NCI-H146 (cell line): ENCODE results near the gene CADPS2.

Experiments used
- DNase-seq: peaks from one replicate; lab custom pipeline; 2025; lab: John Stamatoyannopoulos, UW

Gene CADPS2

DNA sequence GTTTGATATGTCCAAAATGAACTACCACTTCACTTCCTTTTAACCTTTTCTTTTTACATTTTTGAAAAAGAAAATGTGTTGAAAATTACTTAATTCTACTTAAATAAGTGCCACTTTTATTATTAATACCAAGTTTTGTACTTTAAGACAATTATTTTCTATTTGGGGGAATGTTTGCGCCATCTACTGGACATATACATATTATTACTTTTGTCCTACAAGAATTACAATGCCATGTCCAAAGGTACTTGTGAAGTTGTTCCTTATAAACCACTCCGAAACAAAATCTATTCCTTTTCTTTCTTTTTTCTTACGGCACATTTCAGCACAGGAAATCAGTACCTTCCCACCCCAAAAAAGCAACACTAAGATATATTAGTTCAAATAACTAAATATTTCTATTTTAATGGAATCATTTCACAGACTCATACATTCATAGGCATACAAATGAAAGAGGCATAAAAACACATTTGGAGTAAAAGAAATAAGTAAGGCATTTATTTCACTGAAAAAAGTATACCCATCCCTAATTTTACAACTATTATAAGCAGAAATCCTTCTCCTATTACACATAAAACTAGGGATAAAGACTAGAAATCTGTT, 357.3 kb downstream of the CADPS2 start:
- DNase-seq, result peak; percentile 34

DNA sequence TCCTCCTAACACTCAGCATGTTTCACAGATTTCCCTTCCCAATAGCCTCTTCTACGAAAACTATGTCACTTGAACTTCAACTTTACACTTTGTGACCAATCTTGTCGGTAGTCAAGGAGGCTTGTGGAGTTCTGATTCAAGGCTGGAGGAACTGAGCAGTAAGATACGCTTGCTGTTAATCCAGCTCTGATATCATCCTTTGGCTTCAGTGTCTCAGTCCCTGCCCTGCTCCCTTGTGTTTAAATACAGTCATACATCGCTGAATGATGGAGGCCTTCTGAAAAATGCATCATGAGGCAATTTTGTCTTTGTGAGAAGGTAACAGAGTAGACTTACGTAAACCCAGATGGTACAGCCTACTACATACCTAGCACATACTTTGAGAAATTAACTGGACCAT, 360.9 kb downstream of the CADPS2 start:
- DNase-seq, result no peak

DNA sequence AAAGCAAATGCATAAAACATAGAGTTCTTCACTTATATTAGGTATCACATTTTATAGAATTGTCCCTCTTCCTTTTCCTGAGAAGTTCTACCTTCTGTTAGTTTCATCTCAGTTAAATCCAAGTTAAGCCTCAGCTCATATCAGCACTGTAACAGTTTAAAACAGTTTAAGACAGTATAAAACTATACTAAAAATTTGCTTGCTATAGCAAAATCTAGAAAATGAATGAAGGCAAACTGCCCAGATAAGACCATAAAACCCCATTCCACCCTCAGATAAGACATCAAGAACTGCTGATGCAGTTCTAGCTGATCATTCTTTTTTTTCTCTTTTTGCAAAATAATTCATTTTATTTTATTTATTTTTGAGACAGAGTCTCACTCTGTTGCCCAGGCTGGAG, 364.5 kb downstream of the CADPS2 start:
- DNase-seq, result no peak

DNA sequence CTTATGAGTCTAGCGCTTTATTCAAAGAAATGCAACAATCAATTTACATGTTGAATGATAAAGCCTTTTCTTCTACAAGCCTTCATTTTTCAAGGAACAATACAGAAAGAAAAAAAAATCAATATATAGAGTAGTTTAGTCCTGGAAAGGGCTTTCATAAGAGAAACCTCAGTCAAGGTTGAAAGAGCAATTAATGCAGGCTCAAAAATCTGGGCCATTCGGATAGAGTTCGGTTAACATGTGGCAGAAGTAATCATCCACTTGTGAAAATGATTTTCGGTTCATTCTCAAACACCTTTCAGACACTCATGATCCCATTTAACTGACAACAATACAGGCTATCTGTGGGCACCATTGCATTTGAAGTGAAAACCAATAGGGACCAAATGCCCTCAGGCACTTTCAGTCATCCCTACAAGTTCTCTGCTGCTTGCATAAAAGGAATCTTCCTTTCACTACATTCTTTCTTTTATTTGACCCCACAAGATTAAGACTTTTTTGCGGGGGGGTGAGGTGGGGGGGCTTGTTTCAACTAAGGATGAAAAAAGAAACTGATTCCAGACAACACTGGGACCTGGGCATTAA, 365.2 kb downstream of the CADPS2 start:
- peak; percentile 81 for DNase-seq

DNA sequence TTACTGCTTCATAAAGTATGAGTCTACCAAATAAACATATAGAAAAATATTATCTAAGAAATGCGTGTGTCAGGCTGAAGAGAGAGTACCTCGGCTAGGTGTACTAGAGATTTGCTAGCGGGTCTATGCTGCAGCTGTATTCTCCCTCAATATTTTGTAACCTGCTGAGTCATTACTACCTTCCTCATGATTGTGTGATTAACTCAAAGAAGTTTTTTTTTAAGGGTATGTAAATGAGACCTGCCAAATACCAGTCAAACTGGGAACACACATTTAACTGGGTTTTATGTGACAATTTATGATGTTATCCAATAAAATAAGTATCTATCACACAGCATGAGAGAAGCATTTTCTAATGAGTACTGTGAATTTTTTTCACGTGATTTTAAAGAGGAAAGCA, 367.8 kb downstream of the CADPS2 start:
- DNase-seq, result no peak

DNA sequence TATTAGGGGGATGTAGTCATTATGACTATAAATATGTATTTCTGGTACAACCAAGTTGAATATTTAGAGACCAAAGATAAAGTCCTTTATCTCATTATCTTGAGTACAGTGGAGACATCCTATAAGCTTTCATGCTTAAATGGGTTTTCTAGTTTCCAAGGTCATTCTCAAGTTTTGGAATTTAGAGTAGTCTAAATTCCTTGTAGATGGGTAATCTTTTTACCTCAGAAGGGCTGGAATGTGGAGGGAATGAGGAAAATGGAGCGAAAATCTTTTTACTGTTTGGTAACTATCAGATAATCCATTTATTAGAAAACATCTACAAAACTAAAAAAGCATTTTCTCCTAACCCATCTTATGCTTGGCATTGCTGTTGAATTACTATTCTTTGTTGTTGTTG, 368.7 kb downstream of the CADPS2 start:
- DNase-seq, result no peak

DNA sequence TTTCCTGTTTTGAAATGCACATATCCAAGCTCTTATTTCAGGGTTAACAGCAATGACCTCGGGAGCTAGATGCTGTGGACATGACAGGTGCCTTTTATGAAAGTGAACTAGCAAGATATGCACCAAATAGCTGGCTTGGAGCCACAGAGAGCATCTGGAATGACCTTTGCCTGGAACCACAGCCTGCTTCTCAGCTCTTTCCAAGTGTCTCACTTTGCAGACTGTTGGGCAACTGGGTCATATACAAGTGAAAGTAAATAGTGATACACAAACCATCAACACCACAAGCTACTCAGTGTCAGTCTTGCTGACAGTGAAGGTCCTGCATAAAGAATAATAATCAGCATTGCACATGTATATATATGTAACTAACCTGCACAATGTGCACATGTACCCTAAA, 370.9 kb downstream of the CADPS2 start:
- peak; percentile 34 for DNase-seq

DNA sequence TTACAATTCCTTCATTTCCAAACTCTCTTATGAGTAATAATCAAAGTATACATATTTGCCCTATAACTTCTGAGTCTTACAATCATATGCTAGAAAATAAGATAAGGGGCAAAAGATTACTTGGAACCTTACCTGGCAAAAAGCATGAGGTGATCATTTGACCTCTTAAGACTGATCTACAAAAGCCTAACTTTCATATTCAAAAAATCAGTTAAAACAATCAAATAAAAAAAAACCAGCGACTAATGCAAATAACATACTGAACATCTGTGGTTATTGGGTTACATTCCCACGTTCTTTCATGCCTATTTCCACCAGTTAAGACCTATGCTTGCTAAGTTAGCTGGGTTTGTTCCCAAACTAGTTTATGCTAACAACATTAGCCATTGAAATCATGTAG, 375.0 kb downstream of the CADPS2 start:
- no peak for DNase-seq

DNA sequence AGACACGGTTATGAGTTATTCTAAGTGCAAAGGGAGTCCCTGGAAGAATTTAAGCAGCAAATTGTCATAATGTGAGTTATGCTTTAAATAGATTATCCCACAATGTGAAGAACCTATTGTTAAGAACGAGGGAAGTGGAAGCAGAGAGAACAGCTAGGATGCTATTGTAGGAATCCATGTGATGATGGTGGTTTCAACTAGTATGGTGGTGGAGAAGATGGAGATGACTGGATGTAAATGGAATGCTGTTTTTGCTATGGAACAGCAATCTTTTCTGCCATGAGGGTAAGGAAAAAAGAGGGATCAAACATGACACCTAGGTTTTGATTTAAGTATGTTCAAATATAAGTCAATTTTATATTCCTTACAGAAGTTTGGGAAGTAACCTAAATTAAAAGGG, 378.7 kb downstream of the CADPS2 start:
- no peak for DNase-seq

DNA sequence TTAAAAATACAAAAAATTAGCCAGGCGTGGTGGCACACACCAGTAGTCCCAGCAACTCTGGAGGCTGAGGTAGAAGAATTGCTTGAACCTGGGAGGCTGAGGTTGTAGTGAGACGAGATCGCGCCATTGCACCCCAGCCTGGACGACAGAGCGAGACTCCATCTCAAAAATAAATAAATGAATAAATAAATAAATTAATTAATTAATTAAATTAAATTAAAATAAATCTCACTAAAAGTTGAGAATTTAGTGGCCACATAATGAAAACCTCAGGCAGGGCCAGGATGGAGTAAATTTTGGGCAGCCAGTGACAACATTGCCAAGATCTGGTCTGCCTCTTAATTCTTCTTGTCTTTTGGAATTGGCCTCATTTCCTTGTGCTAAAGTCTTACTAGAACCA, 394.3 kb downstream of the CADPS2 start:
- DNase-seq, result no peak

DNA sequence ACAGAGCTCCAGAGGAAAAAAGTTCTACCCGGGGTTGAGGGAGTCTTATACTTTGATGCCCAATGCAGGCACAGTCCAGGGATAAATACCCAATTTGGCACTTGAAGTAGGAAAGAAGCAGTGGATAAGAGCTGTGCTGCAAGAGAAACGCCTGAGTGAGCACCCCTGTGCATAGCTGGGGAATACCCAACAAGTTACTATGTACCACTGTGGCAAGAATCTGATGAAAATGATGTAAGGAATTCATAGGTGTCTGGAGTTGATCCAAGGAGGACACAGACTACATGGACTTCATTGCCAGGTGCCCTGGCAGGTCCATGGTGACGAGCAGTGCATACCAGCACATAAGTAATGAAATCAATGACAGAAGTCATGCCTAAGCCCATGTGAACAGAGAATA, 398.0 kb downstream of the CADPS2 start:
- DNase-seq, result no peak

DNA sequence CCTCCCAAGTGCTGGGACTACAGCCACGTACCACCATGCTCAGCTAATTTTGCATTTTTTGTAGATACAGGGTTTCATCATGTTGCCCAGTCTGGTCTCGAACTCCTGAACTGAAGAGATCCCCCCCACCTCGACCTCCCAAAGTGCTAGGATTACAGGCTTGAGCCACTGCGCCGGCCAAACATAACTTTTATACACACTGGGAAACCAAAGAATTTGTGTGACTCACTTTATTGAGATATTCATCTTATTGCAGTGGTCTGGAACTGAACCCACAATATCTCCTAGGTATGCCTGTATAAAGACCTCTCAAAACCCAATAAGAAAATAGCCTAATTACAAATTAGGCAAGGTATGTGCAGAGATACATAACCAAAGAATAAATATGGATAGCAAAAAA, 399.1 kb downstream of the CADPS2 start:
- DNase-seq, result no peak

DNA sequence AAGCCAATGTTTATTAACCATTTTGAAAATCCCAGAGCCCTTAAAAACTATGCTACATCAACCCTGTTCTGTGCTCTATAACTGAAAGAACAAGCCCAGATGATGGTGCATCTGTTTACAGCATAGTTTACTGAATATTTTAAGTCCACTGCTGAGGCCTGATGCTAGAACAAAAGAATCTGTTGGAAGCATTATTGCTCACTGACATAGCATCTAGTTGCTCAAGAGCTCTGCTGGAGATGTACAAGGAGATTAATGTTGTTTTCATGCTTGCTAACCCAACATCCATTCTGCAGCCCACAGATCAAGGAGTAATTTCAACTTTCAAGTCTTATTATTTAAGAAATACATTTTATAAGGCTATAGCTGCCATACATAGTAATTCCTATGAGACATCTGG, 400.4 kb downstream of the CADPS2 start:
- DNase-seq, result no peak

DNA sequence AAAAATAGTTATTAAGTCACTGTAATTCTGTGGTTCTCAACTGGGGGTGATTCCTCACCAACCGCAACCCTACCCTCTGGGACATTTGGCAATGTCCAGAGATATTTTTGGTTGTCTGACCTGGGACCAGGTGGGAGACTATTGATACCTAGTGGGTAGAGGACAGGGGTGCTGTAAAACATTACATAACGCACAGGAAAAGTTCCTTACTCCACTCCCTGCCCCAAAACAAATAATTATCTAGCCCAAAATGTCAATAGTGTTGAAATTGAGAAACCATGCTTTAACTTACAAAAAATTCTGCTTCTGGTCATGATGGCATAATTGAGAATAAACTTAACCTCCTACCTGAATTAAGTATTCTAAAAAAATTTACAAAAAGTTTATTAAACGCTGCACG, 404.0 kb downstream of the CADPS2 start:
- no peak for DNase-seq

DNA sequence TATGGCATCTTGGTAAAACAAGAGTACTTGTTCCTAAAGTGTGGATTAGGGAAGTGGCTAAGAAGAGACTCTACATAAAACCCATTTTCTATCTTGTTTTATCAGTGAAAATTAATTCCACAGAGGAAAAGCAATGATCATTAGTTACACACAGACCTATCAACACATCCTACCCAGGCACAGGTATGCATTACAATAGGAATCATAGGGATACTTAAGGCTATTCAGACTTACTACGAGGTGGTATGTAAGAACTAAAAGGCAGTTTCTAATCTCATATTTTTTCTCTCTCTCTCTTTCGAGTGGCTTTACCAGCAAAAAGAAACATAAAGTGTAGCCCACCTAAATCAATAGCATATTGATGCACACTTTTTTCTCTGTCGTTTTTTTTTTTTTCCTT, 415.4 kb downstream of the CADPS2 start:
- no peak for DNase-seq

DNA sequence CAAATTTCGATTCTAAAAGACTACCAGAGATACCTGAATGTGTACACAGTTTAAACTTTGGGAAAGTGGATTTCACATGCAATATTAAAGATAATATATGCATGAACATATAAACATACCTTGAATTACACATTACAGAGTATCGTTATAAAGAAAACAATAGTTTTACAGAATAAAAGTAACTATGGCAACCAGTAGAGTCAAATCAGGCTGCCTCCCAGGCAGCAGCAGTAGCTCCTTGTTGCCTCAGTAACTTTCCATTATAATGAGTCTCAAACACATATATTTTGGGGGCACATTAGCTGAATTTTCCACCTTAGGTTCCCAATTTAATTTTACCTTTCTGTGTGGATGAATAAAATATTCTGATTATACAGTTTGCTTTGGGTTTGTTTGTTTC, 417.3 kb downstream of the CADPS2 start:
- DNase-seq, result no peak

DNA sequence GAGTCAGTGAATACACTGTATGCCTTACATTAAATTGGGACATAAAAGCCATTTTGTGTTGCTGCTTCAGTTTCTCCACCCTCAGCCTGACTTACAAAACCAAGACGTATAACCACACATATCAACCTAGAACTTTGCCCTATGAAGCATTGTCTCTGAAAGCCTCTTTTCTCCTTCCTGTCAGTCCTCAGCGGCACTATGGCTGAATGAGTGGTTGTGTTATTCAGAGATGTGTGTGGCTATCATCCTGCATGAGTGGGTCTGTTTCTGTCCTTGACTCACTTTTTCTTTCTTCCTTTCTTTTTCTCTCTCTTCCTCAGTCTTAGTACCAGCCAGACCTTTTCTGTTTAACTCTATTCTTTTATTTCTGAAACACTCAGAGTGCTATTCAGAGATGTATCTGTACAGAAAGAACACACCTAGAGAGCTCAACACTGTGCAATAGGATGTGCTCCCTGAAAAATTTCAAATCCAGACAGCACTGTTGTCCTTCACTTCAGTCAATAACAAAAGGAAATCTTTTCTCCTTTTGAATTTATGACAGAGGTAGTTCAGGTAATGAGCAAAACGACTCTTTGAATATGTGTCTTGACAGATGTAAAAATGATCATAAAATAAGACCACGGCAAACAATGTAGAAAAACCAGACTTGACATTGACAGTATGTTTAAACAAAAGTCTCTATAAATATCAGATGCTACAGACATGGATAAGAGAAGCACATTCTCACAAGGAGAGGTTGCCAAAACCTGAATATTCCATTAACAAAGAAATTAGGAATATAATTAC, 418.4 kb downstream of the CADPS2 start:
- DNase-seq, result no peak

DNA sequence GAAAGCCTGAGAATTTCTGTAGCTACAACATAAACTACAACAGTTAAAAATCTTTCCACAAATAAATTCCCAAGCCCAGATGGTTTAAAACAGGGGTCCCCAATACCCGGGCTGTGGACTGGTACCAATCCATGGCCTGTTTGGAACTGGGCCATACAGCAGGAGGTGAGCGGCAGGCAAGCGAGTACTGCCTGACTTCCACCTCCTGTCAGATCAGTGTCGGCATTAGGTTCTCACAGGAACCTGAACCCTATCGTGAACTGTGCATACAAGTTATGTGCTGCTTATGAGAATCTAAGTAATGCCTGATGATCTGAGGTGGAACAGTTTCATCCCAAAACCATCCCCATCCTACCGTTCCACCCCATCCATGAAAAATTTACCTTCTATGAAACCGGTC, 421.0 kb downstream of the CADPS2 start:
- DNase-seq, result no peak

DNA sequence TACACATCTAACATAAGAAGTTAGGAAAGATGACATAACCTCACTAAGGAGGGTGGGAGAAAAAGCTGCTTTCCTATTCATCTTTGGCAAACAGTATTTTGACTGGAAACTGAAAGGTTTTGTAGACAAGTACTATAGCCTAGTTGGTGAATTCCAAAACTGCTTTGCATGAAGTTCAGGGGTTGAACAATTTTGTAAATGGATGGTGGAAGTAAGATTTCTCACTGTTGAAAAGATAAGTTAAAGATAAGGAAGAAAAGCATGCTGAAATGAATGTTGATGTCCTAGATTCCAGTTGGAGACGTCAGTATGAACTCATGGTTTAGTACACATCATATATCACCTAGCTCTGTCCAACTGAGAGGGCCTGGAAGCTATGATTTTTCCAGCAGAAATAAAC, 422.6 kb downstream of the CADPS2 start:
- DNase-seq, result no peak

DNA sequence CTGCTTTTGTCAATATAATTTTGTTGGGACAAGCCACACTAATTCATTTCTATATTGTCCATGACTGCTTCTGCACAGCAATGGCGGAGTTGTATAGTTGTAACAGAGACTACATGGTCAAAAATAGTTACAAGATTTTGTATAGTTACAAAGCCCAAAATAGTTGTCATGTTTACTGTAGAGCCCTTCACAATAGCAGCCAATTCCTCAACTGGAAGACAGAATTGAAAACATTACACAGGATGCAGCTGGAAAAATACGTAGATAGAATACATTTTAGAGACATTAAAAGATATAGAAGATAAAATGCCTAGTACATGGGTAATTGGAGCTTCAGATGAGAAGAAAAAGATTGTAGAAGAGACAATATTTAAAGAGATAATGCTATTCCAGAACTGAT, 425.3 kb downstream of the CADPS2 start:
- DNase-seq, result no peak

DNA sequence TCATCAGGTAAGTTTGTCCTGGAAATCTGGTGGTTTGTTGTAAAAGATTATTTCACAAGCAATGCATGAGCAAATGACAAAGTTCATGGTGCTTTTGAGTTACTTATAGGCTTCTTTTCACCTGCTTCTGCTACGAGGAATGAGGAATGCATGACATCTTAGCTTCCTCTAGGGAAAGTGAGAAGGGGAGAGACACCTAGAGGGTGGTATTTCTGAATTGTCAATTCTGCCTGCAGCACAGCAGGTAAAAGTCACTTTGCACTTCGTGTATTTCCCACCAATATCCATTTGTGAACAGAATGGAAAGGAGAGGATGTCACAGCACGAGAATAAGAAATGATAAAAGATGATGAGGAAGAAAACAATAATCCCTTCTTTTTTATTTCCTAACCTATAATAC, 428.3 kb downstream of the CADPS2 start:
- no peak for DNase-seq

DNA sequence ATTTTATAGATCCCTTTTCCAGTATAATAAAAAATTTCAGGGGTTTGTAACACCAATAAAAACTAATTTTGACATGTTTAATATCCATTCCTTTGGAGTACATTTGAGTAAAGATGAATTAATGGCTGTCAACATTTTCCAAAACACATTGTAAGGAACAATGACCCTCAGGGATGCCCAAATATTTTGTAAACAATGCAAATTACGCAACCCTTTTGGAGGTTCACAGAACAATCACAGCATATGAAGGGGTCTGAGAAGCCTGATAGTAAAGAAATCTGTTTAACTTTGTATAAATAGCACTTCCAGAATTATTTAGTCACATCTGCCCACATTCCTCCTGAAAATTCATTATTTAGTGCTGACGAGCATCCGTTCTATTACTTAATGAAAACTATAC, 428.9 kb downstream of the CADPS2 start:
- no peak for DNase-seq

DNA sequence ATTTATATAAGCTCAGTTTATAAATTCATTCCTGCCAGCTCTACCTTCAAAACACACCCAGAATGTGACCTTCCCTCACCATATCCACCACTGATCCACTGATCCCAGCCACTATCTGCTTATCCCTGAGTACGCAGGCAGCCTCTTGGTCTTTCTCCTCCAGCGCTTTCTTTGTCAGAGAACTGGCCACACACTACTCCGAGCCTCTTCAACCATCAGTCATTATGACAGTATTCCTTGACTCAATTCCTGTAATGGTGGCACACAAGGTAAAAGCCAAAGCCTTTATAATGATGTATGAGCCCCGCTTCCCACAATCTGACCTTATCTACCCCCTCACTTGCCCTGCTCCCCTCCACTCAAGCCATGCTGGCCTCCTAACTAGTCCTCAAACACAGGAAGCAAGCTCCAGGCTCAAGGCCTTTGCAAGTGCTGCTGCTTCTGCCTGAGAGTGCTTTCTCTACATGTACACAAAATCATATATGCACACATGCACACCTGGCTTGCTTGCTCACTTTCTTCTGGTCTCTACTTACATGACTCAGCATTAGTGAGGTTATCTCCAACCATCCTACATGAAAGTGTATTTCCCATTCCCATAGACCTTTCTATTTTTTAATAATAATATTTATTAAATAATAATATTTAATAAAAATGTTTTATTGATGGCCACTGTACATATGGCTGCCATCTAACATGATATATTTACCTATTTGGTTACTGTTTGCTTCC, 431.3 kb downstream of the CADPS2 start:
- DNase-seq, result no peak
